ENCODE data around the gene TACC2.

- TF ChIP-seq CTCF (IDR thresholded peaks at IDR 0.05; ENCODE audit: borderline replicate concordance, extremely low read depth, low read length, poor library complexity, severe bottlenecking), result no peak
- TF ChIP-seq EZH2 (IDR thresholded peaks at IDR 0.05; ENCODE audit: borderline replicate concordance, low read depth, low read length, severe bottlenecking), result no peak
Observed at GRCh38 chr10:122225330-122225729, 236.4 kb downstream of the TACC2 start.

Data from DND-41 (cell line).